SK-N-SH (cell line): ENCODE measurements around the gene CCDC18.

Experiments used
- CTCF ChIP-seq: fragments of 200-600 bp; sonication (generic); IDR thresholded peaks from 2 replicates; pipeline ENCODE4 v1.6.1; 2017; ENCODE audit warnings: antibody characterized with exemption, mild to moderate bottlenecking, moderate library complexity
- EP300 ChIP-seq, 2 experiments: IDR thresholded peaks; 2 replicates each; pipeline versions ENCODE4 v1.4.0 to v1.6.1; 2012; ENCODE audit warnings: borderline replicate concordance in 1 of 2, low read depth in 1 of 2, low read length in 1 of 2
- EZH2phosphoT487 ChIP-seq: fragments of 200-600 bp; sonication (generic); IDR thresholded peaks from 2 replicates; pipeline ENCODE4 v1.6.1; 2017; ENCODE audit warnings: low read depth, mixed run types, mild to moderate bottlenecking, antibody characterized with exemption, moderate library complexity, borderline replicate concordance
- IRF3 ChIP-seq: fragments of 150-350 bp; IDR thresholded peaks from 2 replicates; pipeline ENCODE4 v1.6.1; 2016; ENCODE audit warnings: mild to moderate bottlenecking, low read depth, low read length
- MAX ChIP-seq: IDR thresholded peaks from 2 replicates; pipeline ENCODE4 v1.4.0; 2012; ENCODE audit warnings: low read depth
- NRF1 ChIP-seq: IDR thresholded peaks from 2 replicates; pipeline ENCODE4 v1.6.1; 2012; ENCODE audit warnings: low read depth, mild to moderate bottlenecking, low read length
- POLR2AphosphoS5 ChIP-seq: IDR thresholded peaks from 2 replicates; pipeline ENCODE4 v1.6.1; 2012; ENCODE audit warnings: low read depth, low read length
- SMC3 ChIP-seq: IDR thresholded peaks from 2 replicates; pipeline ENCODE4 v1.6.1; 2012; ENCODE audit warnings: low read depth, low read length, improper control_type of control experiment
- TAF1 ChIP-seq: IDR thresholded peaks from 2 replicates; pipeline ENCODE4 v1.6.1; 2012; ENCODE audit warnings: low read depth, mild to moderate bottlenecking, low read length, moderate library complexity, borderline replicate concordance
- USF2 ChIP-seq: fragments of 150-350 bp; IDR thresholded peaks from 2 replicates; pipeline ENCODE4 v1.6.1; 2017; ENCODE audit warnings: antibody characterized with exemption, low read length, low read depth, borderline replicate concordance

- TF ChIP-seq NRF1 (no peak), CTCF (no peak), POLR2AphosphoS5 (no peak), TAF1 (no peak), USF2 (no peak), IRF3 (no peak), EP300 (IDR thresholded peaks at IDR 0.05; ENCODE audit: borderline replicate concordance in 1 of 2, low read depth in 1 of 2, low read length in 1 of 2) (no peak), MAX (no peak), EZH2phosphoT487 (no peak), SMC3 (no peak)
Measured at GRCh38 chr1:93178418-93178817, 2.1 kb upstream of the CCDC18 start.
